Body of pancreas (tissue), 4 donors: ENCODE data around the gene ARF4.

Experiments used
- POLR2A ChIP-seq, 3 donors: fragments of 450-650 bp; IDR thresholded peaks; one replicate each; pipeline ENCODE4 v1.6.1; 2016; ENCODE audit warnings: antibody characterized with exemption in 3 of 3, mild to moderate bottlenecking in 2 of 3
- TF ChIP-seq, protein P1 (sequence below), 7 experiments: fragments of 450-650 bp in 4 of 7; fragments of 200-600 bp in 3 of 7; sonication (generic) in 3 of 7; IDR thresholded peaks; one replicate each; pipeline ENCODE4 v1.5.1; 2016 to 2019; ENCODE audit warnings: antibody characterized with exemption in 7 of 7

DNA sequence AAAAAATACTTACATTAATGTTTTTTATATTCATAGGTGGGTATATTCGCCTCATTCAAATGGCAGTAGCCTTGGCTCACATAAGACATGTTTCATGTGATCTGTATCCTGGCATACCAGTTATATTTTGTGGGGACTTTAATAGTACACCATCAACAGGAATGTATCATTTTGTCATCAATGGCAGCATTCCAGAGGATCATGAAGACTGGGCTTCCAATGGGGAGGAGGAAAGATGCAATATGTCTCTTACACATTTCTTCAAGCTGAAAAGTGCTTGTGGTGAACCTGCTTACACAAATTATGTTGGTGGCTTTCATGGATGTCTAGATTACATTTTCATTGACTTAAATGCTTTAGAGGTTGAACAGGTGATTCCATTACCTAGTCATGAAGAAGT lies 37.6 kb downstream of the ARF4 start:
- TF ChIP-seq, protein P1, sequence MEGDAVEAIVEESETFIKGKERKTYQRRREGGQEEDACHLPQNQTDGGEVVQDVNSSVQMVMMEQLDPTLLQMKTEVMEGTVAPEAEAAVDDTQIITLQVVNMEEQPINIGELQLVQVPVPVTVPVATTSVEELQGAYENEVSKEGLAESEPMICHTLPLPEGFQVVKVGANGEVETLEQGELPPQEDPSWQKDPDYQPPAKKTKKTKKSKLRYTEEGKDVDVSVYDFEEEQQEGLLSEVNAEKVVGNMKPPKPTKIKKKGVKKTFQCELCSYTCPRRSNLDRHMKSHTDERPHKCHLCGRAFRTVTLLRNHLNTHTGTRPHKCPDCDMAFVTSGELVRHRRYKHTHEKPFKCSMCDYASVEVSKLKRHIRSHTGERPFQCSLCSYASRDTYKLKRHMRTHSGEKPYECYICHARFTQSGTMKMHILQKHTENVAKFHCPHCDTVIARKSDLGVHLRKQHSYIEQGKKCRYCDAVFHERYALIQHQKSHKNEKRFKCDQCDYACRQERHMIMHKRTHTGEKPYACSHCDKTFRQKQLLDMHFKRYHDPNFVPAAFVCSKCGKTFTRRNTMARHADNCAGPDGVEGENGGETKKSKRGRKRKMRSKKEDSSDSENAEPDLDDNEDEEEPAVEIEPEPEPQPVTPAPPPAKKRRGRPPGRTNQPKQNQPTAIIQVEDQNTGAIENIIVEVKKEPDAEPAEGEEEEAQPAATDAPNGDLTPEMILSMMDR (IDR thresholded peaks at IDR 0.05), result no peak
- TF ChIP-seq POLR2A (IDR thresholded peaks at IDR 0.05), result no peak
